Keratinocyte (primary cell): ENCODE data around the gene GTF3C5. TPM values are rescaled to one million over a fixed set of nuclear protein-coding genes. Genes with fewer than 3 reads are reported as not detected.

ENCODE experiments used
- DNase-seq: peaks from one replicate; pipeline ENCODE4 v3.0.0-alpha.2; 2011; ENCODE audit warnings: low read depth, missing footprints, low spot score
- FAIRE-seq: peaks from 2 replicates; lab custom pipeline; 2011; peaks lifted over from hg19 to GRCh38; lab: Jason Lieb, UNC
- H2AFZ ChIP-seq: 2 replicates; pipeline ENCODE4 v1.6.0; 2012; ENCODE audit warnings: low read length, control low read depth, inconsistent platforms; ENCODE audit not compliant: control insufficient read depth
- H3K27ac ChIP-seq: 2 replicates; pipeline ENCODE4 v1.5.1; 2011; ENCODE audit warnings: low read length; ENCODE audit not compliant: control insufficient read depth, insufficient read depth
- H3K27me3 ChIP-seq: 3 replicates; pipeline ENCODE4 v1.6.0; 2011; ENCODE audit warnings: low read length; ENCODE audit not compliant: control insufficient read depth, insufficient read depth; ENCODE audit errors: extremely low read depth
- H3K36me3 ChIP-seq, 2 experiments: 2 replicates in 1 of 2; 3 replicates in 1 of 2; pipeline ENCODE4 v1.5.1; 2011; ENCODE audit warnings: low read length in 2 of 2, mild to moderate bottlenecking in 1 of 2; ENCODE audit not compliant: control insufficient read depth in 2 of 2, insufficient read depth in 2 of 2; ENCODE audit errors: extremely low read depth in 1 of 2
- H3K4me1 ChIP-seq: 3 replicates; pipeline ENCODE4 v1.5.1; 2011; ENCODE audit warnings: low read length; ENCODE audit not compliant: control insufficient read depth, insufficient read depth; ENCODE audit errors: extremely low read depth
- H3K4me2 ChIP-seq: 3 replicates; pipeline ENCODE4 v1.6.0; 2011; ENCODE audit warnings: low read depth, low read length; ENCODE audit not compliant: control insufficient read depth, insufficient read depth; ENCODE audit errors: extremely low read depth
- H3K4me3 ChIP-seq, 3 experiments: fragments of 200-600 bp in 1 of 3; sonication (generic) in 1 of 3; 2 replicates in 2 of 3; 3 replicates in 1 of 3; pipeline ENCODE4 v1.5.1; 2011 to 2016; ENCODE audit warnings: low read length in 3 of 3, mild to moderate bottlenecking in 3 of 3, control low read depth in 2 of 3, inconsistent platforms in 1 of 3, low read depth in 1 of 3, mixed read lengths in 1 of 3, mixed run types in 1 of 3, moderate library complexity in 1 of 3; ENCODE audit not compliant: control insufficient read depth in 2 of 3, insufficient read depth in 2 of 3; ENCODE audit errors: extremely low read depth in 1 of 3
- H3K79me2 ChIP-seq: 2 replicates; pipeline ENCODE4 v1.6.0; 2012; ENCODE audit warnings: low read length; ENCODE audit not compliant: control insufficient read depth, insufficient read depth
- H3K9ac ChIP-seq: 3 replicates; pipeline ENCODE4 v1.6.0; 2011; ENCODE audit warnings: low read length; ENCODE audit not compliant: control insufficient read depth, insufficient read depth; ENCODE audit errors: extremely low read depth
- H3K9me1 ChIP-seq: 3 replicates; pipeline ENCODE4 v1.6.0; 2011; ENCODE audit warnings: low read length; ENCODE audit not compliant: control insufficient read depth, insufficient read depth; ENCODE audit errors: extremely low read depth
- H3K9me3 ChIP-seq: 2 replicates; pipeline ENCODE4 v1.5.1; 2012; ENCODE audit warnings: low read depth, low read length; ENCODE audit not compliant: control insufficient read depth
- H4K20me1 ChIP-seq: 3 replicates; pipeline ENCODE4 v1.6.0; 2011; ENCODE audit warnings: low read length; ENCODE audit not compliant: control insufficient read depth, insufficient read depth; ENCODE audit errors: extremely low read depth
- EZH2 ChIP-seq: IDR thresholded peaks from one replicate; pipeline ENCODE4 v1.6.1; 2012; ENCODE audit warnings: inconsistent platforms, mild to moderate bottlenecking, low read length, moderate library complexity
- dilution Hi-C: fragments of 300-500 bp; cut with MboI; formaldehyde crosslinking; loops from one replicate; pipeline ENCODE4 v1.7.0; 2020; ENCODE audit warnings: low sequenced_read_pairs; ENCODE audit not compliant: extremely low pct_ligation_motif_present
- polyA plus RNA-seq, 5 experiments: library from polyadenylated mRNA; depleted of rRNA in 3 of 5; stranded (reverse) in 3 of 5; stranded (forward) in 1 of 5; unstranded in 1 of 5; fragments of >200 nt; gene quantifications; 1 replicate in 1 of 5; 2 replicates in 3 of 5; 3 replicates in 1 of 5; pipeline versions ENCODE4 v1.2.1 to v1.2.3, GENCODE V29; 2011 to 2012; ENCODE audit warnings: missing spikeins in 2 of 5, low read depth in 1 of 5, low replicate concordance in 1 of 5
- TF ChIP-seq, protein P1 (sequence below), 3 experiments: IDR thresholded peaks in 1 of 3; conservative IDR thresholded peaks in 1 of 3; optimal IDR thresholded peaks in 1 of 3; 2 replicates in 2 of 3; 3 replicates in 1 of 3; pipeline versions ENCODE3 to v1.5.1; 2011; ENCODE audit warnings: low read length in 3 of 3, mild to moderate bottlenecking in 3 of 3, moderate library complexity in 2 of 3, control low read depth in 1 of 3, inconsistent platforms in 1 of 3; ENCODE audit not compliant: insufficient read depth in 2 of 3; ENCODE audit errors: extremely low read depth in 1 of 3

Gene GTF3C5
- polyA plus RNA-seq, 1 donor (not counting 4 experiments of a cell fraction or from before 2014, with no cell fraction given): 37.2 TPM

DNA sequence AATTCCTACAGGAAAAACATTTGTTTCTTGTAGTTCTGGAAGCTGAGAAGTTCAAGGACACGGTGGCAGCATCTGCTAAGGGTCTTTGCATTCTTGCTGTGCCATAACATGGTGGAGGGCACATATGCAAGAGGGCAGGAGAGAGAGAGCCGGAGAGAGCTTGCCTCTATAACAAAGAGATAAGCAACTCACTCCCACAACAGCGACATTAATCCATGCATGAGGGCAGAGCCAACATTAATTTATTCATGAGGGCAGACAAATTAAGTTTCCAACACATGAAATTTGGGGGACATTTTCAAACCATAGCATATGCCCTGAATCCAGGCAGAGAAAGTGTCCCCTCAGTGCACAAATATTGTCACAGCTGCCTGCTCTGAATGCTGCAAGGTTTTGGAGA lies 4.4 kb upstream of the GTF3C5 start:
- Histone ChIP-seq H3K9me1 (no peaks in the 10 kb centered on the region), H3K4me2 (no peak overlapping the region), H3K9ac (no peak overlapping the region), H3K4me1 (peaks cover 6% of the 10 kb centered on the region), H3K27me3 (no peaks in the 10 kb centered on the region), H3K27ac (no peak overlapping the region), H3K79me2 (peaks cover 12% of the 10 kb centered on the region), H2AFZ (no peak overlapping the region), H3K4me3 (no peak overlapping the region), H3K36me3 (no peaks in the 10 kb centered on the region), H3K9me3 (no peaks in the 10 kb centered on the region), H4K20me1 (no peaks in the 10 kb centered on the region)
- FAIRE-seq (no peak), DNase-seq (no peak)
- dilution Hi-C loops: no loop called here
- TF ChIP-seq, protein P1, sequence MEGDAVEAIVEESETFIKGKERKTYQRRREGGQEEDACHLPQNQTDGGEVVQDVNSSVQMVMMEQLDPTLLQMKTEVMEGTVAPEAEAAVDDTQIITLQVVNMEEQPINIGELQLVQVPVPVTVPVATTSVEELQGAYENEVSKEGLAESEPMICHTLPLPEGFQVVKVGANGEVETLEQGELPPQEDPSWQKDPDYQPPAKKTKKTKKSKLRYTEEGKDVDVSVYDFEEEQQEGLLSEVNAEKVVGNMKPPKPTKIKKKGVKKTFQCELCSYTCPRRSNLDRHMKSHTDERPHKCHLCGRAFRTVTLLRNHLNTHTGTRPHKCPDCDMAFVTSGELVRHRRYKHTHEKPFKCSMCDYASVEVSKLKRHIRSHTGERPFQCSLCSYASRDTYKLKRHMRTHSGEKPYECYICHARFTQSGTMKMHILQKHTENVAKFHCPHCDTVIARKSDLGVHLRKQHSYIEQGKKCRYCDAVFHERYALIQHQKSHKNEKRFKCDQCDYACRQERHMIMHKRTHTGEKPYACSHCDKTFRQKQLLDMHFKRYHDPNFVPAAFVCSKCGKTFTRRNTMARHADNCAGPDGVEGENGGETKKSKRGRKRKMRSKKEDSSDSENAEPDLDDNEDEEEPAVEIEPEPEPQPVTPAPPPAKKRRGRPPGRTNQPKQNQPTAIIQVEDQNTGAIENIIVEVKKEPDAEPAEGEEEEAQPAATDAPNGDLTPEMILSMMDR (optimal IDR thresholded peaks at IDR 0.05 in 1 of 3, IDR thresholded peaks at IDR 0.05 in 1 of 3, conservative IDR thresholded peaks at IDR 0.05 in 1 of 3; ENCODE audit: extremely low read depth in 1 of 3, insufficient read depth in 2 of 3, low read length in 3 of 3): no peak
- no peak for TF ChIP-seq EZH2

DNA sequence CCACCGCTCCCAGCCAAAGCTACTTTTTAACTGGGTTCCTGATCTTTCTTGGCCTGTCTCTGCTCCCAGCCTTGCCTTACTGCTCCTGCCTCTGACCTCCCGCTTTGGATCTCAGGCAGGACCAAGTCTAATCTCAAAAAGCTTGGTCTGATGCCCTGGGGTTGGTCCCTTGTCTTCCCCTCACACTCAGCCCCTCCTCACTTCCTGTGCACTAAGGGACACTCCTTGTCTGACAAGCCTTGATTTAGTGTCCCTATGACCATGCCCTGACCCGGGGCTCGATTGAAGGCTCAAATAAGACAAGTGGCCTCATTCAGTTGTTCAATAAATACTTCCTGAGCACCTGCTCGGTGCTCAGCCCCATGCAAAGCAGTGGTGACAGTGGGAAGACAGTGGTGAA lies 3.7 kb upstream of the GTF3C5 start:
- TF ChIP-seq EZH2: no peak
- TF ChIP-seq, protein P1 (optimal IDR thresholded peaks at IDR 0.05 in 1 of 3, IDR thresholded peaks at IDR 0.05 in 1 of 3, conservative IDR thresholded peaks at IDR 0.05 in 1 of 3; ENCODE audit: extremely low read depth in 1 of 3, insufficient read depth in 2 of 3, low read length in 3 of 3): no peak
- H3K9ac ChIP-seq: no peak overlapping the region
- FAIRE-seq: no peak
- no peaks in the 10 kb centered on the region for H4K20me1 ChIP-seq
- no peaks in the 10 kb centered on the region for H3K27me3 ChIP-seq
- DNase-seq: no peak
- no peak overlapping the region for H3K4me3 ChIP-seq
- peaks cover 13% of the 10 kb centered on the region for H3K4me1 ChIP-seq
- dilution Hi-C loops: no loop called here
- H3K79me2 ChIP-seq: peaks cover 19% of the 10 kb centered on the region
- H3K9me1 ChIP-seq: no peaks in the 10 kb centered on the region
- H3K4me2 ChIP-seq: no peak overlapping the region
- H3K36me3 ChIP-seq: no peaks in the 10 kb centered on the region
- H3K9me3 ChIP-seq: no peaks in the 10 kb centered on the region
- no peak overlapping the region for H2AFZ ChIP-seq
- H3K27ac ChIP-seq: no peak overlapping the region
